Esophagus muscularis mucosa (tissue), 4 donors: ENCODE data around the gene NUP210L. TPM values are rescaled to one million over a fixed set of nuclear protein-coding genes. Genes with fewer than 3 reads are reported as not detected.
"Not testable (repeated sequence)": the region's sequence is repeated elsewhere in the genome, so short reads cannot be mapped to it uniquely, and the experiment has no call there.

Experiments used
- DNase-seq: peaks from one replicate; pipeline ENCODE4 v3.0.0-alpha.2; 2017; ENCODE audit errors: extremely low spot score
- H3K27ac ChIP-seq, 4 donors: fragments of 200-600 bp; sonication (generic); replicated peaks in 1 of 4; 1 replicate in 3 of 4; 2 replicates in 1 of 4; pipeline ENCODE4 v1.5.1; 2016 to 2019; ENCODE audit warnings: mild to moderate bottlenecking in 1 of 4
- H3K27me3 ChIP-seq, 4 donors: fragments of 200-600 bp; sonication (generic); one replicate each; pipeline versions ENCODE4 v1.5.1 to v1.6.0; 2016 to 2019
- H3K36me3 ChIP-seq, 4 donors: fragments of 200-600 bp; sonication (generic); one replicate each; pipeline ENCODE4 v1.5.1; 2016 to 2019
- H3K4me1 ChIP-seq, 4 donors: fragments of 200-600 bp; sonication (generic); one replicate each; pipeline ENCODE4 v1.5.1; 2016 to 2019
- H3K4me3 ChIP-seq, 4 donors: fragments of 200-600 bp; sonication (generic); 1 replicate in 2 of 4; 2 replicates in 2 of 4; pipeline ENCODE4 v1.5.1; 2016 to 2019; ENCODE audit warnings: mild to moderate bottlenecking in 4 of 4, moderate library complexity in 1 of 4
- H3K9me3 ChIP-seq, 4 donors: fragments of 200-600 bp; sonication (generic); 1 replicate in 3 of 4; 2 replicates in 1 of 4; pipeline ENCODE4 v1.5.1; 2016 to 2019
- CTCF ChIP-seq, 3 experiments: fragments of 200-600 bp in 2 of 3; fragments of 450-650 bp in 1 of 3; sonication (generic) in 2 of 3; IDR thresholded peaks; one replicate each; pipeline ENCODE4 v1.5.1; 2017 to 2019; ENCODE audit warnings: antibody characterized with exemption in 3 of 3, mild to moderate bottlenecking in 2 of 3, moderate library complexity in 1 of 3
- EP300 ChIP-seq: sonication (generic); formaldehyde crosslinking; IDR thresholded peaks from one replicate; pipeline ENCODE4 v1.6.1; 2017; ENCODE audit warnings: antibody characterized with exemption
- POLR2A ChIP-seq: fragments of 450-650 bp; IDR thresholded peaks from one replicate; pipeline ENCODE4 v1.6.1; 2017; ENCODE audit warnings: antibody characterized with exemption, moderate library complexity, mild to moderate bottlenecking, low read depth
- POLR2AphosphoS5 ChIP-seq, 2 donors: sonication (generic); formaldehyde crosslinking; IDR thresholded peaks; one replicate each; pipeline ENCODE4 v1.6.1; 2017; ENCODE audit warnings: antibody characterized with exemption in 2 of 2
- WGBS: methylation state at CpG from one replicate; pipeline ENCODE4 v1.1.5; 2018; 5-methylcytosine and 5-hydroxymethylcytosine counted together
- intact Hi-C: fragments of 100-400 bp; cut with DNase I; formaldehyde crosslinking; loops from one replicate; pipeline ENCODE4 v1.15.1; 2023
- total RNA-seq, 4 donors: library from RNA; depleted of rRNA; stranded (reverse); fragments of >200 nt; gene quantifications; one replicate each; pipeline versions ENCODE4 v1.1.0 to v1.2.1, GENCODE V29; 2016

NUP210L gene
- total RNA-seq, 4 donors from 2014 or later, result not detected

- TF ChIP-seq POLR2AphosphoS5 (IDR thresholded peaks at IDR 0.05), result no peak
- no peak for TF ChIP-seq CTCF (IDR thresholded peaks at IDR 0.05)
- TF ChIP-seq POLR2A, result no peak
- no peak for TF ChIP-seq EP300
- Histone ChIP-seq H3K4me1 (no peaks in the 10 kb centered on the region), H3K27me3 (no peaks in the 10 kb centered on the region), H3K27ac (no peak overlapping the region), H3K4me3 (no peak overlapping the region), H3K36me3 (no peaks in the 10 kb centered on the region), H3K9me3 (no peaks in the 10 kb centered on the region)
- 74% methylated on average over 4 of the region's 4 CpGs for WGBS
- no peak for DNase-seq
- intact Hi-C loops, result no loop called here
Measured at GRCh38 chr1:154019269-154019668, 135.6 kb downstream of the NUP210L start.

DNA sequence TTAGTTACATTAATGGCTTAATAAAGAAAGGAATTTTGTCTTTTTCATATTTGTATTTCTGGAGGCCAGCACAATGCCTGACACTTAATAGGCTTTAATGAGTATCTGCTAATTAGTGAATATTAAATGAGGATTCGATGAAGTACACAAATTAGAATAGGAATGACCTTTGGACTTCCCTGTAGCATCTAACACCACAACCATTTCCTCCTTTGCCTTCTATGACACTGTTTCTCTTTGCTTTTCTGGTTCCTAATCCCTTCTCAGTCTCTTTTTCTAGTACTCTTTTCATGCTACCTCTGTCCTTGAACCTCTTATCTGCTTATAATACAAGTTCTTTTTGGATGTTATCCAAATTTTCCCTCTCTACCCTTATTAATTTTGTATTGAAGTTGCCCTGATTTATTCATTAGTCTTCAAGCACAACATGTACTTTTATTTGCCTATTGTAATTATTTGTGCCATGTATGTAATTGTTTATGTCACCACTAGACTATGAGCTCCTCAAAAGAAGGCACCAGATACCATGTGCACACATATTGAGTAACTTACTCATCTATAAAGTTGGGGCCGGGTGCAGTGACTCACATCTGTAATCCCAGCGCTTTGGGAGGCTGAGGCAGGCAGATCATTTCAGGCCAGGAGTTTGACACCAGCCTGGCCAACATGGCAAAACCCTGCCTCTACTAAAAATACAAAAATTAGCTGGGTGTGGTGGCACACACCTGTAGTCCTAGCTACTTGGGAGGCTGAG is 140.5 kb downstream of the NUP210L start:
- Histone ChIP-seq H3K4me3 (no peak overlapping the region), H3K4me1 (no peaks in the 10 kb centered on the region), H3K9me3 (no peaks in the 10 kb centered on the region), H3K27me3 (no peaks in the 10 kb centered on the region), H3K36me3 (no peaks in the 10 kb centered on the region), H3K27ac (no peak overlapping the region)
- TF ChIP-seq EP300 (no peak), POLR2A (no peak), POLR2AphosphoS5 (IDR thresholded peaks at IDR 0.05) (no peak), CTCF (IDR thresholded peaks at IDR 0.05) (no peak)
- WGBS, result 83% methylated on average over 3 of the region's 3 CpGs
- intact Hi-C loops, result no loop called here
- no peak for DNase-seq

DNA sequence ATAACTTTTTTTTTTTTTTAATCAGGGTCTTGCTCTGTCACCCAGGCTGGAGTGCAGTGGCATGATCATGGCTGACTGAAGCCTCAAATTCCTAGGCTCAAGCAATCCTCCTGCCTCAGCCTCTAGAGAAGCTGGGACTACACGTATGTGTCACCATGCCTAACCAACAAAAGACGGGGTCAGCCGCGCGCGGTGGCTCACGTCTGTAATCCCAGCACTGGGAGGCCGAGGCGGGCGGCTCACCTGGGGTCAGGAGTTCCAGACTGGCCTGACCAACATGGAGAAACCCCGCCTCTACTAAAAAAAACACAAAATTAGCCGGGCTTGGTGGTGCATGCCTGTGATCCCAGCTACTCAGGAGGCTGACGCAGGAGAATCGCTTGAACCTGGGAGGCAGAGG is 142.3 kb downstream of the NUP210L start:
- 90% methylated on average over 14 of the region's 14 CpGs for WGBS
- H3K36me3 ChIP-seq, H3K4me3 ChIP-seq, intact Hi-C loops, H3K27me3 ChIP-seq, H3K27ac ChIP-seq, H3K9me3 ChIP-seq, H3K4me1 ChIP-seq, DNase-seq: not testable (repeated sequence)

GRCh38 chr1:154012129-154012528 is 142.7 kb downstream of the NUP210L start:
- H3K36me3 ChIP-seq, result no peaks in the 10 kb centered on the region
- no peaks in the 10 kb centered on the region for H3K4me1 ChIP-seq
- no peaks in the 10 kb centered on the region for H3K9me3 ChIP-seq
- no peak overlapping the region for H3K27ac ChIP-seq
- WGBS, result 74% methylated on average over 1 of the region's 1 CpG
- no peak for DNase-seq
- intact Hi-C loops, result no loop called here
- no peaks in the 10 kb centered on the region for H3K27me3 ChIP-seq
- H3K4me3 ChIP-seq, result no peak overlapping the region
- TF ChIP-seq POLR2A (no peak), POLR2AphosphoS5 (IDR thresholded peaks at IDR 0.05) (no peak), EP300 (no peak), CTCF (IDR thresholded peaks at IDR 0.05) (no peak)

DNA sequence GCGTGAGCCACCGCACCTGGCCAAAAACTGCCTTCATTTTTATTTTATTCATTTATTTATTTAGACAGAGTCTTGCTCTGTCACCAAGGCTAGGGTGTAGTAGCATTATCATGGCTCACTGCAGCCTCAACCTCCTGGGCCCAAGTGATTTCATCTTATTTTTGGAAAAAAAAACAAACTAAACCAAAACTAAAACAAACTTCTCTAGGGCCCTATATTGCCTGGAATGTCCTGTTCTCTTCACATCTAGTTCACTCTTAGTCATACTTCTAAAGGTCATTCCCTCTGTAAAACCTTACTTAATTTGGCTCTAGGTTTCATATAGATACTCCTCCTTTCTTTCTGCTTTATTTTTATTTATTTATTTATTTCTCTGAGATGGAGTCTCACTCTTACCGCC is 148.7 kb downstream of the NUP210L start:
- Histone ChIP-seq H3K36me3 (no peaks in the 10 kb centered on the region), H3K27ac (no peak overlapping the region), H3K9me3 (no peaks in the 10 kb centered on the region), H3K27me3 (no peaks in the 10 kb centered on the region), H3K4me3 (no peak overlapping the region), H3K4me1 (no peaks in the 10 kb centered on the region)
- TF ChIP-seq POLR2A (no peak), EP300 (no peak), CTCF (IDR thresholded peaks at IDR 0.05) (no peak), POLR2AphosphoS5 (IDR thresholded peaks at IDR 0.05) (no peak)
- intact Hi-C loops, result no loop called here
- WGBS, result 88% methylated on average over 3 of the region's 3 CpGs
- no peak for DNase-seq
